PC-9 (cell line): Measurements from ENCODE around the gene CD4. TPM values are rescaled to one million over a fixed set of nuclear protein-coding genes. Genes with fewer than 3 reads are reported as not detected.

Experiments
- BruUV-seq: library from RNA; stranded (reverse); fragments of 400-500 nt; replicated peaks from 2 replicates; lab custom pipeline; 2021; lab: Mats Ljungman, UMichigan
- CTCF ChIA-PET: fragments of 300-600 bp; sonication (Branson Sonifier 250); formaldehyde crosslinking; loops from one replicate; lab custom pipeline; 2022; ENCODE audit warnings: antibody characterized with exemption; lab: Charles Lee
- POLR2A ChIA-PET: fragments of 300-600 bp; sonication (Branson Sonifier 250); formaldehyde crosslinking; loops from one replicate; lab custom pipeline; 2022; ENCODE audit warnings: antibody characterized with exemption; ENCODE audit not compliant: unreplicated experiment; lab: Charles Lee
- DNase-seq, 2 experiments: peaks; one replicate each; pipeline versions ENCODE4 v3.0.0 to v3.0.0-alpha.2; 2015 to 2022; ENCODE audit warnings: mixed read lengths in 1 of 2
- H2AFZ ChIP-seq: fragments of 200-600 bp; sonication (generic); 2 replicates; pipeline ENCODE4 v1.8.1; 2017; ENCODE audit warnings: antibody characterized with exemption
- H3F3A ChIP-seq: fragments of 200-600 bp; sonication (generic); 2 replicates; pipeline ENCODE4 v1.8.1; 2017; ENCODE audit warnings: antibody characterized with exemption, mild to moderate bottlenecking, low read depth; ENCODE audit not compliant: insufficient read depth
- H3K27ac ChIP-seq: fragments of 200-600 bp; sonication (generic); 2 replicates; pipeline ENCODE4 v1.6.1; 2016; ENCODE audit warnings: mixed run types
- H3K27me3 ChIP-seq: fragments of 200-600 bp; sonication (generic); 2 replicates; pipeline ENCODE4 v1.6.1; 2016; ENCODE audit warnings: low read depth, mixed run types; ENCODE audit not compliant: insufficient read depth
- H3K36me3 ChIP-seq: fragments of 200-600 bp; sonication (generic); 2 replicates; pipeline ENCODE4 v1.6.1; 2016; ENCODE audit warnings: low read depth, mixed run types
- H3K4me1 ChIP-seq: fragments of 200-600 bp; sonication (generic); replicated peaks from 2 replicates; pipeline ENCODE4 v1.6.1; 2016; ENCODE audit warnings: mixed run types; ENCODE audit not compliant: insufficient read depth
- H3K4me2 ChIP-seq: fragments of 200-600 bp; sonication (generic); 2 replicates; pipeline ENCODE4 v1.6.1; 2017; ENCODE audit warnings: mixed run types
- H3K4me3 ChIP-seq: fragments of 200-600 bp; sonication (generic); 2 replicates; pipeline ENCODE4 v1.6.1; 2016; ENCODE audit warnings: mixed run types
- H3K79me2 ChIP-seq: fragments of 200-600 bp; sonication (generic); 2 replicates; pipeline ENCODE4 v1.6.1; 2017; ENCODE audit warnings: low read depth, mixed run types
- H3K9me2 ChIP-seq: fragments of 200-600 bp; sonication (generic); 2 replicates; pipeline ENCODE4 v1.8.1; 2017; ENCODE audit warnings: mild to moderate bottlenecking; ENCODE audit not compliant: insufficient read depth
- H3K9me3 ChIP-seq: fragments of 200-600 bp; sonication (generic); 2 replicates; pipeline ENCODE4 v1.8.1; 2016; ENCODE audit warnings: low read depth; ENCODE audit not compliant: insufficient read depth
- H4K20me1 ChIP-seq: fragments of 200-600 bp; sonication (generic); 2 replicates; pipeline ENCODE4 v1.8.1; 2017; ENCODE audit not compliant: insufficient read depth
- EZH2 ChIP-seq: fragments of 200-600 bp; sonication (generic); IDR thresholded peaks from 2 replicates; pipeline ENCODE4 v1.8.0; 2017; ENCODE audit warnings: antibody characterized with exemption, low read depth
- intact Hi-C: fragments of 100-400 bp; cut with micrococcal nuclease; formaldehyde crosslinking; loops from one replicate; pipeline ENCODE4 v1.10.0; 2022; ENCODE audit not compliant: unreplicated experiment
- total RNA-seq: library from RNA; stranded (reverse); gene quantifications from 2 replicates; pipeline ENCODE4 v1.2.3, GENCODE V29; 2021
- TF ChIP-seq, protein P1 (sequence below): fragments of 200-600 bp; sonication (generic); conservative IDR thresholded peaks from 2 replicates; pipeline ENCODE4 v1.6.1; 2017; ENCODE audit warnings: mixed run types, antibody characterized with exemption, mild to moderate bottlenecking, moderate library complexity

The CD4 gene
- total RNA-seq, 1 experiment from 2014 or later, result 1.0 TPM

DNA sequence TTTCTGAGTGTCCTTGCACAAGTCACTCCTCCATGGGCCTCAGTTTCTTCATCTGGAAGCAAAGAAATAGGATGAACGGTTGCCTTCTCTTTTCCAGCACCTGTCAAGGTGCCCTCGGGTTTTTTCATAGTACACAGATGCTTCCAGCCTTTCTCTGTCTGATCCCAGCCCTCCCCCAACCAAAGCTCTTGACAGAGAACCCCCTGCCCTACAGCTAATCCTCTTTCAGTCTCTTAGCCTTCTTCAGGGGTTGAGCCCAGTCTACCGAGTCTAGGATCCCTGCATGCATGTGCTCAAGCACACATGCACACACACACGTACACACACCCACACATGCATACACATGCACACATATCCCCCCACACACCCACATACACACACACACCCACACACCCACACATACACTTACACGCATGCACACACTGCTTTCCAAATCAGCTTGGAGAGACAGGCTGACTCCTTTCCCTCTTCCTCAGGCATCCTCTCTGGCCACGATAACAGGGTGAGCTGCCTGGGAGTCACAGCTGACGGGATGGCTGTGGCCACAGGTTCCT, 57.1 kb downstream of the CD4 start:
- Histone ChIP-seq H3K4me3 (no peak overlapping the region), H2AFZ (no peak overlapping the region), H3K4me1 (peaks cover 12% of the 10 kb centered on the region), H3K9me3 (no peaks in the 10 kb centered on the region), H3K27me3 (no peaks in the 10 kb centered on the region), H3K27ac (no peak overlapping the region), H3K79me2 (peaks cover 19% of the 10 kb centered on the region), H3F3A (peaks cover 23% of the 10 kb centered on the region; the same call in 1 of the 2 replicates), H3K36me3 (no peaks in the 10 kb centered on the region), H3K4me2 (no peak overlapping the region), H4K20me1 (no peaks in the 10 kb centered on the region), H3K9me2 (no peaks in the 10 kb centered on the region)
- intact Hi-C loops, result no loop called here
- no peak for TF ChIP-seq EZH2
- TF ChIP-seq, protein P1, sequence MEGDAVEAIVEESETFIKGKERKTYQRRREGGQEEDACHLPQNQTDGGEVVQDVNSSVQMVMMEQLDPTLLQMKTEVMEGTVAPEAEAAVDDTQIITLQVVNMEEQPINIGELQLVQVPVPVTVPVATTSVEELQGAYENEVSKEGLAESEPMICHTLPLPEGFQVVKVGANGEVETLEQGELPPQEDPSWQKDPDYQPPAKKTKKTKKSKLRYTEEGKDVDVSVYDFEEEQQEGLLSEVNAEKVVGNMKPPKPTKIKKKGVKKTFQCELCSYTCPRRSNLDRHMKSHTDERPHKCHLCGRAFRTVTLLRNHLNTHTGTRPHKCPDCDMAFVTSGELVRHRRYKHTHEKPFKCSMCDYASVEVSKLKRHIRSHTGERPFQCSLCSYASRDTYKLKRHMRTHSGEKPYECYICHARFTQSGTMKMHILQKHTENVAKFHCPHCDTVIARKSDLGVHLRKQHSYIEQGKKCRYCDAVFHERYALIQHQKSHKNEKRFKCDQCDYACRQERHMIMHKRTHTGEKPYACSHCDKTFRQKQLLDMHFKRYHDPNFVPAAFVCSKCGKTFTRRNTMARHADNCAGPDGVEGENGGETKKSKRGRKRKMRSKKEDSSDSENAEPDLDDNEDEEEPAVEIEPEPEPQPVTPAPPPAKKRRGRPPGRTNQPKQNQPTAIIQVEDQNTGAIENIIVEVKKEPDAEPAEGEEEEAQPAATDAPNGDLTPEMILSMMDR, result no peak
- DNase-seq, result no peak
- POLR2A ChIA-PET, result no interaction called here
- CTCF ChIA-PET, result no interaction called here
- no TSS peak for BruUV-seq

GRCh38 chr12:6847676-6848075, 58.3 kb downstream of the CD4 start:
- H3K4me1 ChIP-seq, result peaks cover 12% of the 10 kb centered on the region
- no peaks in the 10 kb centered on the region for H3K36me3 ChIP-seq
- CTCF ChIA-PET, result no interaction called here
- no peaks in the 10 kb centered on the region for H3K27me3 ChIP-seq
- peaks cover 19% of the 10 kb centered on the region for H3K79me2 ChIP-seq
- H3K27ac ChIP-seq, result no peak overlapping the region
- peaks cover 26% of the 10 kb centered on the region; the same call in 1 of the 2 replicates for H3F3A ChIP-seq
- no peaks in the 10 kb centered on the region for H3K9me3 ChIP-seq
- no TSS peak for BruUV-seq
- intact Hi-C loops, result no loop called here
- no peak overlapping the region for H3K4me2 ChIP-seq
- DNase-seq, result no peak
- H3K4me3 ChIP-seq, result no peak overlapping the region
- H2AFZ ChIP-seq, result no peak overlapping the region
- no peaks in the 10 kb centered on the region for H4K20me1 ChIP-seq
- POLR2A ChIA-PET, result no interaction called here
- no peaks in the 10 kb centered on the region for H3K9me2 ChIP-seq
- no peak for TF ChIP-seq EZH2
- TF ChIP-seq, protein P1, result no peak

- H3K4me2 ChIP-seq, result peak overlapping the region; percentile 86
- peaks cover 34% of the 10 kb centered on the region for H3K79me2 ChIP-seq
- no TSS peak for BruUV-seq
- H3K27me3 ChIP-seq, result no peaks in the 10 kb centered on the region
- TF ChIP-seq EZH2, result no peak
- TF ChIP-seq, protein P1, result no peak
- no peaks in the 10 kb centered on the region for H3K9me3 ChIP-seq
- no peaks in the 10 kb centered on the region for H3K9me2 ChIP-seq
- peaks cover 10% of the 10 kb centered on the region; the same call in 1 of the 2 replicates for H4K20me1 ChIP-seq
- CTCF ChIA-PET, result no interaction called here
- no peak overlapping the region for H2AFZ ChIP-seq
- DNase-seq, result no peak
- H3K36me3 ChIP-seq, result no peaks in the 10 kb centered on the region; the same call in 1 of the 2 replicates
- 0 out of 2 replicates have a peak overlapping the region, but pooled peaks have one; percentile 83 for H3K4me3 ChIP-seq
- intact Hi-C loops, result no loop called here
- peaks cover 25% of the 10 kb centered on the region for H3K4me1 ChIP-seq
- H3F3A ChIP-seq, result peaks cover 36% of the 10 kb centered on the region; the same call in 1 of the 2 replicates
- POLR2A ChIA-PET, result no interaction called here
- H3K27ac ChIP-seq, result no peak overlapping the region
Observed at GRCh38 chr12:6849427-6849826, 60.1 kb downstream of the CD4 start.
